BLaER1 (cell line): ENCODE results near the gene FAM98C.
"Not testable (repeated sequence)": the region's sequence is repeated elsewhere in the genome, so short reads cannot be mapped to it uniquely, and the experiment has no call there.

Experiments used
- H3K27ac ChIP-seq: shearing (Covaris generic); formaldehyde crosslinking; 2 replicates; pipeline ENCODE4 v1.8.1; 2022
- H3K27me3 ChIP-seq: shearing (Covaris generic); formaldehyde crosslinking; 2 replicates; pipeline ENCODE4 v1.8.1; 2022
- H3K36me3 ChIP-seq: shearing (Covaris generic); formaldehyde crosslinking; 2 replicates; pipeline ENCODE4 v1.8.1; 2022
- H3K4me1 ChIP-seq: shearing (Covaris generic); formaldehyde crosslinking; 2 replicates; pipeline ENCODE4 v1.8.1; 2022
- H3K4me2 ChIP-seq: shearing (Covaris generic); formaldehyde crosslinking; 2 replicates; pipeline ENCODE4 v1.8.1; 2022
- H3K4me3 ChIP-seq: shearing (Covaris generic); formaldehyde crosslinking; 2 replicates; pipeline ENCODE4 v1.8.1; 2022
- H3K9ac ChIP-seq: shearing (Covaris generic); formaldehyde crosslinking; 2 replicates; pipeline ENCODE4 v1.8.1; 2022
- H3K9me3 ChIP-seq: shearing (Covaris generic); formaldehyde crosslinking; 2 replicates; pipeline ENCODE4 v1.8.1; 2022
- H4K20me1 ChIP-seq: shearing (Covaris generic); formaldehyde crosslinking; 2 replicates; pipeline ENCODE4 v1.8.1; 2022
- Cebpa-rat ChIP-seq: shearing (Covaris generic); IDR thresholded peaks from 2 replicates; pipeline ENCODE4 v1.8.1; 2022

FAM98C gene

GRCh38 chr19:38395381-38396114, 7.3 kb upstream of the FAM98C start:
- Histone ChIP-seq H3K9me3 (peaks cover 22% of the 10 kb centered on the region), H3K27me3 (peaks cover 82% of the 10 kb centered on the region), H3K4me1 (no peaks in the 10 kb centered on the region), H3K27ac (no peak overlapping the region), H3K36me3 (no peaks in the 10 kb centered on the region), H4K20me1 (peaks cover 26% of the 10 kb centered on the region; the same call in 1 of the 2 replicates), H3K9ac (no peak overlapping the region), H3K4me2 (peak overlapping the region; percentile 37), H3K4me3 (no peak overlapping the region)
- no peak for TF ChIP-seq Cebpa-rat

GRCh38 chr19:38399081-38399480, 3.8 kb upstream of the FAM98C start:
- peaks cover 9% of the 10 kb centered on the region; the same call in 1 of the 2 replicates for H4K20me1 ChIP-seq
- no peak overlapping the region for H3K27ac ChIP-seq
- H3K4me1 ChIP-seq, result peaks cover 11% of the 10 kb centered on the region
- no peak overlapping the region for H3K4me2 ChIP-seq
- TF ChIP-seq Cebpa-rat, result no peak
- no peak overlapping the region for H3K9ac ChIP-seq
- H3K9me3 ChIP-seq, result peaks cover 22% of the 10 kb centered on the region
- peaks cover 46% of the 10 kb centered on the region for H3K27me3 ChIP-seq
- H3K4me3 ChIP-seq, result no peak overlapping the region
- H3K36me3 ChIP-seq, result no peaks in the 10 kb centered on the region

- no peak overlapping the region for H3K4me2 ChIP-seq
- no peak overlapping the region for H3K4me3 ChIP-seq
- H3K9me3 ChIP-seq, result peaks cover 20% of the 10 kb centered on the region
- peaks cover 5% of the 10 kb centered on the region; the same call in 1 of the 2 replicates for H4K20me1 ChIP-seq
- peaks cover 42% of the 10 kb centered on the region for H3K27me3 ChIP-seq
- H3K4me1 ChIP-seq, result peaks cover 15% of the 10 kb centered on the region
- no peak overlapping the region for H3K9ac ChIP-seq
- no peak overlapping the region for H3K27ac ChIP-seq
- H3K36me3 ChIP-seq, result no peaks in the 10 kb centered on the region
- no peak for TF ChIP-seq Cebpa-rat
Measured at GRCh38 chr19:38399537-38399936, 3.4 kb upstream of the FAM98C start.

GRCh38 chr19:38400361-38400760, 2.5 kb upstream of the FAM98C start:
- Histone ChIP-seq H3K4me1 (peaks cover 15% of the 10 kb centered on the region), H3K27ac (no peak overlapping the region), H4K20me1 (no peaks in the 10 kb centered on the region), H3K27me3 (peaks cover 33% of the 10 kb centered on the region), H3K4me3 (no peak overlapping the region), H3K4me2 (no peak overlapping the region), H3K9ac (no peak overlapping the region), H3K36me3 (peaks cover 8% of the 10 kb centered on the region; the same call in 1 of the 2 replicates), H3K9me3 (peaks cover 12% of the 10 kb centered on the region)
- TF ChIP-seq Cebpa-rat, result no peak

- peaks cover 26% of the 10 kb centered on the region for H3K27me3 ChIP-seq
- peaks cover 15% of the 10 kb centered on the region for H3K4me1 ChIP-seq
- TF ChIP-seq Cebpa-rat, result no peak
- H4K20me1 ChIP-seq, result no peaks in the 10 kb centered on the region
- H3K36me3 ChIP-seq, result peaks cover 12% of the 10 kb centered on the region; the same call in 1 of the 2 replicates
- no peak overlapping the region for H3K9ac ChIP-seq
- H3K4me3 ChIP-seq, result no peak overlapping the region
- peaks cover 4% of the 10 kb centered on the region for H3K9me3 ChIP-seq
- H3K27ac ChIP-seq, result no peak overlapping the region
- H3K4me2 ChIP-seq, result no peak overlapping the region
Measured at GRCh38 chr19:38401148-38401547, 1.7 kb upstream of the FAM98C start.

GRCh38 chr19:38402623-38402966, 298 bp upstream of the FAM98C start:
- Histone ChIP-seq H3K27me3 (peaks cover 11% of the 10 kb centered on the region), H3K4me2 (peak overlapping the region; percentile 75), H3K9me3 (no peaks in the 10 kb centered on the region), H4K20me1 (no peaks in the 10 kb centered on the region), H3K4me1 (peaks cover 15% of the 10 kb centered on the region), H3K36me3 (peaks cover 26% of the 10 kb centered on the region), H3K9ac (no peak overlapping the region), H3K27ac (no peak overlapping the region), H3K4me3 (peak overlapping the region; percentile 53; the same call in 1 of the 2 replicates)
- no peak for TF ChIP-seq Cebpa-rat

GRCh38 chr19:38404858-38405257, 2.0 kb downstream of the FAM98C start:
- no peak for TF ChIP-seq Cebpa-rat
- peaks cover 26% of the 10 kb centered on the region for H3K36me3 ChIP-seq
- H3K4me1 ChIP-seq, result peaks cover 15% of the 10 kb centered on the region
- no peaks in the 10 kb centered on the region for H3K9me3 ChIP-seq
- no peak overlapping the region for H3K9ac ChIP-seq
- H3K27ac ChIP-seq, result no peak overlapping the region
- no peaks in the 10 kb centered on the region for H4K20me1 ChIP-seq
- no peak overlapping the region for H3K4me3 ChIP-seq
- H3K27me3 ChIP-seq, result no peaks in the 10 kb centered on the region
- no peak overlapping the region for H3K4me2 ChIP-seq

GRCh38 chr19:38405276-38405675, 2.4 kb downstream of the FAM98C start:
- no peaks in the 10 kb centered on the region for H4K20me1 ChIP-seq
- no peak overlapping the region for H3K4me2 ChIP-seq
- no peak for TF ChIP-seq Cebpa-rat
- H3K9me3 ChIP-seq, result no peaks in the 10 kb centered on the region
- H3K27me3 ChIP-seq, result no peaks in the 10 kb centered on the region
- H3K4me1 ChIP-seq, result peaks cover 15% of the 10 kb centered on the region
- H3K36me3 ChIP-seq, result peaks cover 26% of the 10 kb centered on the region
- H3K27ac ChIP-seq, result no peak overlapping the region
- no peak overlapping the region for H3K4me3 ChIP-seq
- H3K9ac ChIP-seq, result no peak overlapping the region

- Histone ChIP-seq H3K4me3 (no peak overlapping the region), H3K9me3 (no peaks in the 10 kb centered on the region), H3K4me2 (no peak overlapping the region), H3K27me3 (no peaks in the 10 kb centered on the region), H4K20me1 (no peaks in the 10 kb centered on the region), H3K9ac (no peak overlapping the region), H3K4me1 (no peaks in the 10 kb centered on the region), H3K27ac (no peak overlapping the region), H3K36me3 (peaks cover 24% of the 10 kb centered on the region)
- TF ChIP-seq Cebpa-rat, result no peak
Measured at GRCh38 chr19:38409631-38410133, 6.8 kb downstream of the FAM98C start.

GRCh38 chr19:38410407-38410806, 7.5 kb downstream of the FAM98C start:
- H3K4me1 ChIP-seq, H4K20me1 ChIP-seq, H3K9me3 ChIP-seq, H3K27me3 ChIP-seq, H3K4me3 ChIP-seq, H3K9ac ChIP-seq, H3K4me2 ChIP-seq, H3K27ac ChIP-seq: not testable (repeated sequence)
- H3K36me3 ChIP-seq, result peaks cover 17% of the 10 kb centered on the region
